ENCODE data around the gene ANP32B. TPM values are rescaled to one million over a fixed set of nuclear protein-coding genes. Genes with fewer than 3 reads are reported as not detected.

The ANP32B gene
- total RNA-seq, 4 donors from 2014 or later = 8.2 to 24.5 (median 17.8) TPM

DNA sequence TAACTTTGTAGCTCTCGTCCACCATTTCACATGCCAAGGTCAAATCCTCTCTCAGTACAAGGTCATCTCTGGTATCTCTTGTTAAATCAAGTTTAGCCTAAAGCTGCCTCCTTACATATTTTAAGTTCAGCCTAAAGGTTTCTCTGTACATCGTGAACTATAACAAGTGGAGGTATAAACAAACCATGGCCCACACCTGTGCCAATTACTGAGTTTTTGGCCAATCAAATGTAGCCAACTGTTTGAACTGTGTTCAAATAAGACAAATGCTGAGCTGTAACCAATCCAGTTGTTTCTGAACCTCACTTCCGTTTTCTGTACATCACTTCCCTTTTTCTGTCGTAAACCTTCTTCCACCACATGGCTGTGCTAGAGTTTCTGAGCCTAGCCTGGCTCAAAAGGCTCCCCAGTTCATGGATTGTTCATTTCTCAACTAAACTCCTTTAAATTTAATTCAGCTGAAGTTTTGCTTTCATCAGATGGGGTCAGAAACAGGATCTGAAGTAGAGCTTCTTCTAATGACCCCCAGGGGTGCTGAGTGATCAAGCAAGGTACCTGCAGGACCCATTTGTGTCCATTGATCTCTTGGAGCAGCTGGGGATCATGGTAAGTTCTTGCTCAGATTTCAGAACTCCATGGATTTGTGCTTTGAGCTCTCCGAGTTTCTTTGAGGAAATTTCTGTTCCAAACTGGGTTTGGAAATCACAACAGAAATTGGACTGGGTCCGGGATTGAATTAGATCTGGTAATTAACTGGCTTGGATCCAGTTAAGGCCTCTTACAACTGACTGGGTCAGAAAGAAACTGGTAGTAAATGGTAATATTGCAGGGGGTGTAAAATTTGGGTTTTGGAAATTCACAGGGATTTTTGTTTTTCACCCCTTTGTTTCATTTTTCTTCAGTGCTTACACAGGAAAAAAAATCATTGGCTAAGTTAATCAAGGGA lies 62.4 kb downstream of the ANP32B start:
- no peak for ATAC-seq
- DNase-seq = no peak
- no peaks in the 10 kb centered on the region for H3K36me3 ChIP-seq
- H3K9me3 ChIP-seq = no peaks in the 10 kb centered on the region
- TF ChIP-seq POLR2A (IDR thresholded peaks at IDR 0.05) = no peak
- TF ChIP-seq, protein P1, sequence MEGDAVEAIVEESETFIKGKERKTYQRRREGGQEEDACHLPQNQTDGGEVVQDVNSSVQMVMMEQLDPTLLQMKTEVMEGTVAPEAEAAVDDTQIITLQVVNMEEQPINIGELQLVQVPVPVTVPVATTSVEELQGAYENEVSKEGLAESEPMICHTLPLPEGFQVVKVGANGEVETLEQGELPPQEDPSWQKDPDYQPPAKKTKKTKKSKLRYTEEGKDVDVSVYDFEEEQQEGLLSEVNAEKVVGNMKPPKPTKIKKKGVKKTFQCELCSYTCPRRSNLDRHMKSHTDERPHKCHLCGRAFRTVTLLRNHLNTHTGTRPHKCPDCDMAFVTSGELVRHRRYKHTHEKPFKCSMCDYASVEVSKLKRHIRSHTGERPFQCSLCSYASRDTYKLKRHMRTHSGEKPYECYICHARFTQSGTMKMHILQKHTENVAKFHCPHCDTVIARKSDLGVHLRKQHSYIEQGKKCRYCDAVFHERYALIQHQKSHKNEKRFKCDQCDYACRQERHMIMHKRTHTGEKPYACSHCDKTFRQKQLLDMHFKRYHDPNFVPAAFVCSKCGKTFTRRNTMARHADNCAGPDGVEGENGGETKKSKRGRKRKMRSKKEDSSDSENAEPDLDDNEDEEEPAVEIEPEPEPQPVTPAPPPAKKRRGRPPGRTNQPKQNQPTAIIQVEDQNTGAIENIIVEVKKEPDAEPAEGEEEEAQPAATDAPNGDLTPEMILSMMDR (IDR thresholded peaks at IDR 0.05 in 4 of 5, conservative IDR thresholded peaks at IDR 0.05 in 1 of 5) = no peak
- no peaks in the 10 kb centered on the region for H3K27me3 ChIP-seq
- in situ Hi-C loops (cut with MboI; ENCODE audit: low sequenced_read_pairs in 4 of 4) (loop anchor here in 1 of 4 donors (25.0 kb wide), 1 partner anchor 133 kb away; the partner anchor contains the start of gene TRMO), intact Hi-C loops (cut with DNase I; ENCODE audit: low total_unique reads) (no loop called here)
- no peak overlapping the region for H3K4me3 ChIP-seq
- no peak overlapping the region for H3K27ac ChIP-seq
- H3K4me1 ChIP-seq = no peaks in the 10 kb centered on the region

DNA sequence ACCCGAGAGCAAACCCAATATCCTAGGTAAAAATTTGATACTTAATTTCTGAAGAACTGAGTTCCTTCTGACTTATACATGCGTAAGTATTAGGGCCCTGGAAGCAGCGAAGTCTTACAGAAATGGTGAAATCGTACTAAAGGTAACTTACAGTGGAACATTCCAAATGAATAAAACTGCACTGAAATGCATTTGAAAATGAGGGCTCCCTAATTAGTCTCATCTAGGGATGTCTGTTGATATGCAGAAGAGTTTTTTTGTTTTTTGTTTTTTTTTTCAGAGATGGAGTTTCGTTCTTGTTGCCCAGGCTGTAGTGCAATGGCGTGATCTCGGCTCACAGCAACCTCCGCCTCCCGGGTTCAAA lies 63.0 kb downstream of the ANP32B start:
- Histone ChIP-seq H3K36me3 (no peaks in the 10 kb centered on the region), H3K4me3 (no peak overlapping the region), H3K27ac (no peak overlapping the region), H3K27me3 (no peaks in the 10 kb centered on the region), H3K4me1 (no peaks in the 10 kb centered on the region), H3K9me3 (no peaks in the 10 kb centered on the region)
- intact Hi-C loops (cut with DNase I; ENCODE audit: low total_unique reads) = no loop called here
- ATAC-seq (no peak), DNase-seq (no peak)
- in situ Hi-C loops (cut with MboI; ENCODE audit: low sequenced_read_pairs in 4 of 4) = loop anchor here in 1 of 4 donors (25.0 kb wide), 1 partner anchor 134 kb away; the partner anchor contains the start of gene TRMO
- TF ChIP-seq, protein P1 (IDR thresholded peaks at IDR 0.05 in 4 of 5, conservative IDR thresholded peaks at IDR 0.05 in 1 of 5) = no peak
- no peak for TF ChIP-seq POLR2A (IDR thresholded peaks at IDR 0.05)

- intact Hi-C loops (cut with DNase I; ENCODE audit: low total_unique reads) = no loop called here
These were observed 63.9 kb downstream of the ANP32B start for GRCh38 chr9:98047002-98047401.

GRCh38 chr9:98049288-98050072 lies 66.3 kb downstream of the ANP32B start:
- intact Hi-C loops (cut with DNase I; ENCODE audit: low total_unique reads) = no loop called here
- no peaks in the 10 kb centered on the region for H3K4me1 ChIP-seq
- in situ Hi-C loops (cut with MboI; ENCODE audit: low sequenced_read_pairs in 4 of 4) = loop anchor here in 3 of 4 donors (10.0 to 25.0 kb wide), 4 partner anchors 135 to 738 kb away; partner anchors contain the start of genes ANKS6 (in 1 of the 3), TBC1D2 (in 1 of the 3) and TRMO (in 1 of the 3)
- H3K27ac ChIP-seq = no peak overlapping the region
- H3K36me3 ChIP-seq = no peaks in the 10 kb centered on the region
- H3K4me3 ChIP-seq = no peak overlapping the region
- ATAC-seq (no peak), DNase-seq (no peak)
- no peaks in the 10 kb centered on the region for H3K27me3 ChIP-seq
- H3K9me3 ChIP-seq = no peaks in the 10 kb centered on the region
- TF ChIP-seq, protein P1 (IDR thresholded peaks at IDR 0.05 in 4 of 5, conservative IDR thresholded peaks at IDR 0.05 in 1 of 5) = no peak
- TF ChIP-seq POLR2A (IDR thresholded peaks at IDR 0.05) = no peak

More at GRCh38 chr9:98047002-98047401, 63.9 kb downstream of the ANP32B start:
- no peaks in the 10 kb centered on the region for H3K27me3 ChIP-seq
- no peak for TF ChIP-seq POLR2A (IDR thresholded peaks at IDR 0.05)
- TF ChIP-seq, protein P1 (IDR thresholded peaks at IDR 0.05 in 4 of 5, conservative IDR thresholded peaks at IDR 0.05 in 1 of 5) = no peak
- no peaks in the 10 kb centered on the region for H3K4me1 ChIP-seq
- DNase-seq (no peak), ATAC-seq (no peak)
- in situ Hi-C loops (cut with MboI; ENCODE audit: low sequenced_read_pairs in 4 of 4) = loop anchor here in 1 of 4 donors (25.0 kb wide), 1 partner anchor 135 kb away; the partner anchor contains the start of gene TRMO
- no peak overlapping the region for H3K4me3 ChIP-seq
- no peak overlapping the region for H3K27ac ChIP-seq
- no peaks in the 10 kb centered on the region for H3K9me3 ChIP-seq
- no peaks in the 10 kb centered on the region for H3K36me3 ChIP-seq

All from gastrocnemius medialis (tissue), 4 donors.